ENCODE data around the gene POMGNT1.

Gene POMGNT1

GRCh38 chr1:46223472-46223943 lies 25.3 kb upstream of the POMGNT1 start:
- Histone ChIP-seq H3K4me1 (ENCODE audit: control insufficient read depth, insufficient read depth, low read length) (no peaks in the 10 kb centered on the region), H3K36me3 (ENCODE audit: control insufficient read depth in 2 of 2, insufficient read depth in 1 of 2, low read length in 2 of 2) (peaks cover 0 to 6% of the 10 kb centered on the region in 2 experiments; a peak in 1 of 3 replicates), H3K4me3 (ENCODE audit: low read depth, low read length) (no peak overlapping the region), H3K9me3 (ENCODE audit: control insufficient read depth, insufficient read depth, low read depth, low read length) (no peaks in the 10 kb centered on the region), H3K27ac (ENCODE audit: extremely low read depth, low read depth, low read length) (no peak overlapping the region)
- POLR2A ChIA-PET = interaction anchor here (0.5 to 1.3 kb wide), 9 partner anchors 9 to 540 kb away, joined by 3 to 7 read pairs (median 3); partner anchors contain the start of genes PIK3R3 and RAD54L
- CTCF ChIA-PET = interaction anchor here (0.6 to 6.2 kb wide), 47 partner anchors 9 to 1367 kb away, joined by 3 to 71 read pairs (median 4); partner anchors contain the start of genes LURAP1, NSUN4, P3R3URF and POMGNT1
- TF ChIP-seq, protein P1, sequence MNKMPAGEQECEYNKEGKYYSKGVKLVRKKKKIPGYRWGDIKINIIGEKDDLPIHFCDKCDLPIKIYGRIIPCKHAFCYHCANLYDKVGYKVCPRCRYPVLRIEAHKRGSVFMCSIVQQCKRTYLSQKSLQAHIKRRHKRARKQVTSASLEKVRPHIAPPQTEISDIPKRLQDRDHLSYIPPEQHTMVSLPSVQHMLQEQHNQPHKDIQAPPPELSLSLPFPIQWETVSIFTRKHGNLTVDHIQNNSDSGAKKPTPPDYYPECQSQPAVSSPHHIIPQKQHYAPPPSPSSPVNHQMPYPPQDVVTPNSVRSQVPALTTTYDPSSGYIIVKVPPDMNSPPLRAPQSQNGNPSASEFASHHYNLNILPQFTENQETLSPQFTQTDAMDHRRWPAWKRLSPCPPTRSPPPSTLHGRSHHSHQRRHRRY (tag by site-specific recombination; IDR thresholded peaks at IDR 0.05) = no peak
- TF ChIP-seq ZNF521 (tag by site-specific recombination; IDR thresholded peaks at IDR 0.05) (no peak), ZXDB (tag by site-specific recombination; IDR thresholded peaks at IDR 0.05) (no peak), ZNF2 (tag by site-specific recombination; IDR thresholded peaks at IDR 0.05) (peak; percentile 97), ZNF114 (tag by site-specific recombination; IDR thresholded peaks at IDR 0.05) (no peak), ZEB2 (tag by site-specific recombination; IDR thresholded peaks at IDR 0.05) (no peak), ZNF112 (tag by site-specific recombination; IDR thresholded peaks at IDR 0.05) (no peak), ZNF133 (tag by site-specific recombination; IDR thresholded peaks at IDR 0.05) (no peak), EGR2 (tag by site-specific recombination; IDR thresholded peaks at IDR 0.05; ENCODE audit: low read depth) (no peak), ZNF157 (tag by site-specific recombination; IDR thresholded peaks at IDR 0.05) (no peak), IKZF3 (tag by site-specific recombination; IDR thresholded peaks at IDR 0.05) (no peak), ZNF19 (tag by site-specific recombination; IDR thresholded peaks at IDR 0.05; ENCODE audit: low read depth) (no peak), MZF1 (tag by site-specific recombination; IDR thresholded peaks at IDR 0.05; ENCODE audit: borderline replicate concordance) (no peak), ZNF555 (tag by site-specific recombination; conservative IDR thresholded peaks at IDR 0.05) (no peak), KLF9 (tag by site-specific recombination; IDR thresholded peaks at IDR 0.05; ENCODE audit: low read depth) (no peak), ZNF660 (tag by site-specific recombination; IDR thresholded peaks at IDR 0.05) (peak; percentile 60), ZNF280D (tag by site-specific recombination; IDR thresholded peaks at IDR 0.05) (no peak), ZNF561 (tag by site-specific recombination; IDR thresholded peaks at IDR 0.05; ENCODE audit: borderline replicate concordance) (no peak), ZNF654 (tag by site-specific recombination; IDR thresholded peaks at IDR 0.05; ENCODE audit: low read depth) (peak; percentile 93), ZBTB8A (tag by site-specific recombination; IDR thresholded peaks at IDR 0.05) (peak; percentile 69), SP7 (tag by site-specific recombination; IDR thresholded peaks at IDR 0.05) (0 out of 2 replicates have a peak, but pooled peaks have one; percentile 30), ZNF148 (tag by site-specific recombination; IDR thresholded peaks at IDR 0.05; ENCODE audit: borderline replicate concordance) (no peak), ZSCAN30 (tag by site-specific recombination; IDR thresholded peaks at IDR 0.05) (peak; percentile 20; the same call in 1 of the 2 replicates), ZBTB20 (tag by site-specific recombination; IDR thresholded peaks at IDR 0.05) (peak; percentile 71; the same call in 1 of the 2 replicates)
- TF ChIP-seq, protein P2, sequence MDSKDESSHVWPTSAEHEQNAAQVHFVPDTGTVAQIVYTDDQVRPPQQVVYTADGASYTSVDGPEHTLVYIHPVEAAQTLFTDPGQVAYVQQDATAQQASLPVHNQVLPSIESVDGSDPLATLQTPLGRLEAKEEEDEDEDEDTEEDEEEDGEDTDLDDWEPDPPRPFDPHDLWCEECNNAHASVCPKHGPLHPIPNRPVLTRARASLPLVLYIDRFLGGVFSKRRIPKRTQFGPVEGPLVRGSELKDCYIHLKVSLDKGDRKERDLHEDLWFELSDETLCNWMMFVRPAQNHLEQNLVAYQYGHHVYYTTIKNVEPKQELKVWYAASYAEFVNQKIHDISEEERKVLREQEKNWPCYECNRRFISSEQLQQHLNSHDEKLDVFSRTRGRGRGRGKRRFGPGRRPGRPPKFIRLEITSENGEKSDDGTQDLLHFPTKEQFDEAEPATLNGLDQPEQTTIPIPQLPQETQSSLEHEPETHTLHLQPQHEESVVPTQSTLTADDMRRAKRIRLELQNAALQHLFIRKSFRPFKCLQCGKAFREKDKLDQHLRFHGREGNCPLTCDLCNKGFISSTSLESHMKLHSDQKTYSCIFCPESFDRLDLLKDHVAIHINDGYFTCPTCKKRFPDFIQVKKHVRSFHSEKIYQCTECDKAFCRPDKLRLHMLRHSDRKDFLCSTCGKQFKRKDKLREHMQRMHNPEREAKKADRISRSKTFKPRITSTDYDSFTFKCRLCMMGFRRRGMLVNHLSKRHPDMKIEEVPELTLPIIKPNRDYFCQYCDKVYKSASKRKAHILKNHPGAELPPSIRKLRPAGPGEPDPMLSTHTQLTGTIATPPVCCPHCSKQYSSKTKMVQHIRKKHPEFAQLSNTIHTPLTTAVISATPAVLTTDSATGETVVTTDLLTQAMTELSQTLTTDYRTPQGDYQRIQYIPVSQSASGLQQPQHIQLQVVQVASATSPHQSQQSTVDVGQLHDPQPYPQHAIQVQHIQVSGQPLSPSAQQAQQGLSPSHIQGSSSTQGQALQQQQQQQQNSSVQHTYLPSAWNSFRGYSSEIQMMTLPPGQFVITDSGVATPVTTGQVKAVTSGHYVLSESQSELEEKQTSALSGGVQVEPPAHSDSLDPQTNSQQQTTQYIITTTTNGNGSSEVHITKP (tag by site-specific recombination; IDR thresholded peaks at IDR 0.05) = 0 out of 2 replicates have a peak, but pooled peaks have one; percentile 11
- TF ChIP-seq, protein P3, sequence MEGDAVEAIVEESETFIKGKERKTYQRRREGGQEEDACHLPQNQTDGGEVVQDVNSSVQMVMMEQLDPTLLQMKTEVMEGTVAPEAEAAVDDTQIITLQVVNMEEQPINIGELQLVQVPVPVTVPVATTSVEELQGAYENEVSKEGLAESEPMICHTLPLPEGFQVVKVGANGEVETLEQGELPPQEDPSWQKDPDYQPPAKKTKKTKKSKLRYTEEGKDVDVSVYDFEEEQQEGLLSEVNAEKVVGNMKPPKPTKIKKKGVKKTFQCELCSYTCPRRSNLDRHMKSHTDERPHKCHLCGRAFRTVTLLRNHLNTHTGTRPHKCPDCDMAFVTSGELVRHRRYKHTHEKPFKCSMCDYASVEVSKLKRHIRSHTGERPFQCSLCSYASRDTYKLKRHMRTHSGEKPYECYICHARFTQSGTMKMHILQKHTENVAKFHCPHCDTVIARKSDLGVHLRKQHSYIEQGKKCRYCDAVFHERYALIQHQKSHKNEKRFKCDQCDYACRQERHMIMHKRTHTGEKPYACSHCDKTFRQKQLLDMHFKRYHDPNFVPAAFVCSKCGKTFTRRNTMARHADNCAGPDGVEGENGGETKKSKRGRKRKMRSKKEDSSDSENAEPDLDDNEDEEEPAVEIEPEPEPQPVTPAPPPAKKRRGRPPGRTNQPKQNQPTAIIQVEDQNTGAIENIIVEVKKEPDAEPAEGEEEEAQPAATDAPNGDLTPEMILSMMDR (tag by site-specific recombination; IDR thresholded peaks at IDR 0.05) = peak; percentile 93
